ENCODE measurements around the gene TMEM256. TPM values are rescaled to one million over a fixed set of nuclear protein-coding genes. Genes with fewer than 3 reads are reported as not detected.

TMEM256 gene
- total and polyA plus RNA-seq, 2 of the 8 experiments (the other 6 are each of a cell fraction or from before 2014, with no cell fraction given): 97.0 to 350 TPM

- CTCF ChIA-PET (ENCODE audit: partially characterized antibody): interaction anchor here (0.7 to 5.1 kb wide), 16 partner anchors 8 to 84 kb away, joined by 3 to 56 read pairs (median 8); partner anchors contain the start of genes KCTD11, TMEM256, TMEM95 and ZBTB4
- peak overlapping the region in 1 of 4 experiments; percentile 3; a peak in 3 of 7 replicates for H3K9ac ChIP-seq (replicated peaks in 1 of 4; ENCODE audit: extremely low read depth in 1 of 4, low read depth in 3 of 4, low read length in 3 of 4)
These were observed 34.2 kb upstream of the TMEM256 start for GRCh38 chr17:7437950-7438614.

More at GRCh38 chr17:7437950-7438614, 34.2 kb upstream of the TMEM256 start:
- TF ChIP-seq SP2 (IDR thresholded peaks at IDR 0.05; ENCODE audit: low read length) (no peak), TAF7 (optimal IDR thresholded peaks at IDR 0.05; ENCODE audit: borderline replicate concordance, low read depth, low read length) (peak; percentile 31), YY1 (IDR thresholded peaks at IDR 0.05; ENCODE audit: low read depth, low read length) (peak; percentile 56; the same call in 1 of the 2 replicates), CREB1 (IDR thresholded peaks at IDR 0.05) (0 out of 2 replicates have a peak, but pooled peaks have one; percentile 6), EP300 (IDR thresholded peaks at IDR 0.05; ENCODE audit: borderline replicate concordance in 1 of 2, low read depth in 2 of 2, low read length in 2 of 2) (peak in 1 of 2 experiments; percentile 30; a peak in 1 of 3 replicates), SP1 (IDR thresholded peaks at IDR 0.05; ENCODE audit: low read depth, low read length) (0 out of 2 replicates have a peak, but pooled peaks have one; percentile 11), SIN3A (conservative IDR thresholded peaks at IDR 0.05 in 1 of 2, IDR thresholded peaks at IDR 0.05 in 1 of 2; ENCODE audit: low read depth in 1 of 2, low read length in 2 of 2) (peak; percentile 28 to 50; a peak in 3 of 4 replicates), RAD21 (IDR thresholded peaks at IDR 0.05 in 1 of 2, conservative IDR thresholded peaks at IDR 0.05 in 1 of 2; ENCODE audit: low read depth in 2 of 2, low read length in 2 of 2) (no peak)
- no peaks in the 10 kb centered on the region for H4K20me1 ChIP-seq (replicated peaks in 1 of 2; ENCODE audit: control insufficient read depth in 1 of 2, insufficient read depth in 2 of 2, low read length in 2 of 2)
- H3K14ac ChIP-seq (ENCODE audit: insufficient read length): no peak overlapping the region
- POLR2A ChIA-PET (ENCODE audit: partially characterized antibody): interaction anchor here (0.9 to 15.5 kb wide), 11 partner anchors 7 to 249 kb away, joined by 3 to 339 read pairs (median 5); partner anchors contain the start of genes CHRNB1, NEURL4, NLGN2 and POLR2A
- H3K4me3 ChIP-seq (ENCODE audit: extremely low read depth in 1 of 4, insufficient read depth in 2 of 4, low read depth in 3 of 4, low read length in 4 of 4): peak overlapping the region; percentile 50 to 83 (median 67)
- FAIRE-seq: no peak
- no peak overlapping the region for H3K23ac ChIP-seq (ENCODE audit: insufficient read length)
- peak overlapping the region; percentile 48; the same call in 1 of the 2 replicates for H2AK5ac ChIP-seq (ENCODE audit: low read depth, low read length)
- no peaks in the 10 kb centered on the region for H3K36me3 ChIP-seq (ENCODE audit: control insufficient read depth in 2 of 4, insufficient read depth in 4 of 4, low read length in 3 of 4)
- H4K5ac ChIP-seq (ENCODE audit: insufficient read length, low read depth, low read length): no peak overlapping the region
- peak overlapping the region; percentile 97 for H3K18ac ChIP-seq (ENCODE audit: extremely low read depth, low read length)
- peak overlapping the region; percentile 94 for H4K91ac ChIP-seq (replicated peaks; ENCODE audit: insufficient read length, low read length)
- peak overlapping the region; percentile 82; the same call in 1 of the 2 replicates for H2BK20ac ChIP-seq (ENCODE audit: low read length)
- H2BK5ac ChIP-seq (ENCODE audit: low read depth, low read length): peak overlapping the region; percentile 80; the same call in 1 of the 2 replicates
- 4% methylated on average over 18 of the region's 48 CpGs; no CpG with 5 or more reads in 1 of the 2 experiments for WGBS, 2 experiments (ENCODE audit: extremely low coverage in 1 of 2, insufficient coverage in 1 of 2, insufficient read length in 1 of 2, insufficient replicate concordance in 2 of 2, low coverage in 1 of 2, low lambda C conversion rate in 2 of 2, missing lambda C conversion rate in 1 of 2)
- H3K9me3 ChIP-seq (ENCODE audit: insufficient read depth in 2 of 2, low read depth in 1 of 2, low read length in 1 of 2): no peaks in the 10 kb centered on the region
- H3K4me2 ChIP-seq (ENCODE audit: insufficient read depth in 1 of 2, low read depth in 2 of 2, low read length in 2 of 2): peak overlapping the region; percentile 91
- peak overlapping the region; percentile 24 for H3K4ac ChIP-seq (replicated peaks; ENCODE audit: insufficient read length, low read depth, low read length)
- no peak overlapping the region for H3K56ac ChIP-seq (replicated peaks; ENCODE audit: insufficient read length, low read depth, low read length)
- H4K8ac ChIP-seq (ENCODE audit: extremely low read depth, insufficient read depth, low read length): peak overlapping the region; percentile 30; the same call in 1 of the 2 replicates
- peaks cover 2 to 19% (median 12%) of the 10 kb centered on the region in 4 experiments; a peak in 6 of 7 replicates for H3K27me3 ChIP-seq (replicated peaks in 1 of 4; ENCODE audit: control insufficient read depth in 3 of 4, extremely low read depth in 1 of 4, insufficient read depth in 3 of 4, low read length in 3 of 4)
- peaks cover 31% of the 10 kb centered on the region for H3K23me2 ChIP-seq (ENCODE audit: low read depth, low read length)
- H3K27ac ChIP-seq (ENCODE audit: low read depth, low read length): no peak overlapping the region
- peaks cover 0 to 29% (median 15%) of the 10 kb centered on the region in 4 experiments; a peak in 6 of 7 replicates for H3K4me1 ChIP-seq (replicated peaks in 1 of 4; ENCODE audit: control insufficient read depth in 3 of 4, insufficient read depth in 4 of 4, low read length in 3 of 4)
- no peaks in the 10 kb centered on the region for H3K79me1 ChIP-seq (ENCODE audit: low read depth, low read length)
- peak overlapping the region; percentile 99 for H2BK12ac ChIP-seq (ENCODE audit: low read depth, low read length)
- peak in 1 of 2 experiments; percentile 93 for DNase-seq (ENCODE audit: low read depth in 1 of 2, low spot score in 2 of 2)
- no peaks in the 10 kb centered on the region for H3K79me2 ChIP-seq (ENCODE audit: control insufficient read depth in 1 of 2, insufficient read depth in 2 of 2, low read length in 2 of 2)
- H2BK15ac ChIP-seq (ENCODE audit: low read length): no peak overlapping the region
- H2BK120ac ChIP-seq (replicated peaks; ENCODE audit: low read depth, low read length): no peak overlapping the region
- H2AFZ ChIP-seq (ENCODE audit: low read length): no peak overlapping the region

Data from H1 (cell line).